PC-9 (cell line): ENCODE results near the gene GRID2. TPM values are rescaled to one million over a fixed set of nuclear protein-coding genes. Genes with fewer than 3 reads are reported as not detected.
A peak's percentile ranks its signal among the peaks of the same experiment; 100 is the strongest.

Experiments used
- BruUV-seq: library from RNA; stranded (reverse); fragments of 400-500 nt; replicated peaks from 2 replicates; lab custom pipeline; 2021; lab: Mats Ljungman, UMichigan
- CTCF ChIA-PET: fragments of 300-600 bp; sonication (Branson Sonifier 250); formaldehyde crosslinking; loops from one replicate; lab custom pipeline; 2022; ENCODE audit warnings: antibody characterized with exemption; lab: Charles Lee
- POLR2A ChIA-PET: fragments of 300-600 bp; sonication (Branson Sonifier 250); formaldehyde crosslinking; loops from one replicate; lab custom pipeline; 2022; ENCODE audit warnings: antibody characterized with exemption; ENCODE audit not compliant: unreplicated experiment; lab: Charles Lee
- DNase-seq, 2 experiments: peaks; one replicate each; pipeline versions ENCODE4 v3.0.0 to v3.0.0-alpha.2; 2015 to 2022; ENCODE audit warnings: mixed read lengths in 1 of 2
- H2AFZ ChIP-seq: fragments of 200-600 bp; sonication (generic); 2 replicates; pipeline ENCODE4 v1.8.1; 2017; ENCODE audit warnings: antibody characterized with exemption
- H3F3A ChIP-seq: fragments of 200-600 bp; sonication (generic); 2 replicates; pipeline ENCODE4 v1.8.1; 2017; ENCODE audit warnings: antibody characterized with exemption, mild to moderate bottlenecking, low read depth; ENCODE audit not compliant: insufficient read depth
- H3K27ac ChIP-seq: fragments of 200-600 bp; sonication (generic); 2 replicates; pipeline ENCODE4 v1.6.1; 2016; ENCODE audit warnings: mixed run types
- H3K27me3 ChIP-seq: fragments of 200-600 bp; sonication (generic); 2 replicates; pipeline ENCODE4 v1.6.1; 2016; ENCODE audit warnings: low read depth, mixed run types; ENCODE audit not compliant: insufficient read depth
- H3K36me3 ChIP-seq: fragments of 200-600 bp; sonication (generic); 2 replicates; pipeline ENCODE4 v1.6.1; 2016; ENCODE audit warnings: low read depth, mixed run types
- H3K4me1 ChIP-seq: fragments of 200-600 bp; sonication (generic); replicated peaks from 2 replicates; pipeline ENCODE4 v1.6.1; 2016; ENCODE audit warnings: mixed run types; ENCODE audit not compliant: insufficient read depth
- H3K4me2 ChIP-seq: fragments of 200-600 bp; sonication (generic); 2 replicates; pipeline ENCODE4 v1.6.1; 2017; ENCODE audit warnings: mixed run types
- H3K4me3 ChIP-seq: fragments of 200-600 bp; sonication (generic); 2 replicates; pipeline ENCODE4 v1.6.1; 2016; ENCODE audit warnings: mixed run types
- H3K79me2 ChIP-seq: fragments of 200-600 bp; sonication (generic); 2 replicates; pipeline ENCODE4 v1.6.1; 2017; ENCODE audit warnings: low read depth, mixed run types
- H3K9me2 ChIP-seq: fragments of 200-600 bp; sonication (generic); 2 replicates; pipeline ENCODE4 v1.8.1; 2017; ENCODE audit warnings: mild to moderate bottlenecking; ENCODE audit not compliant: insufficient read depth
- H3K9me3 ChIP-seq: fragments of 200-600 bp; sonication (generic); 2 replicates; pipeline ENCODE4 v1.8.1; 2016; ENCODE audit warnings: low read depth; ENCODE audit not compliant: insufficient read depth
- H4K20me1 ChIP-seq: fragments of 200-600 bp; sonication (generic); 2 replicates; pipeline ENCODE4 v1.8.1; 2017; ENCODE audit not compliant: insufficient read depth
- CTCF ChIP-seq: fragments of 200-600 bp; sonication (generic); conservative IDR thresholded peaks from 2 replicates; pipeline ENCODE4 v1.6.1; 2017; ENCODE audit warnings: mixed run types, antibody characterized with exemption, mild to moderate bottlenecking, moderate library complexity
- EZH2 ChIP-seq: fragments of 200-600 bp; sonication (generic); IDR thresholded peaks from 2 replicates; pipeline ENCODE4 v1.8.0; 2017; ENCODE audit warnings: antibody characterized with exemption, low read depth
- intact Hi-C: fragments of 100-400 bp; cut with micrococcal nuclease; formaldehyde crosslinking; loops from one replicate; pipeline ENCODE4 v1.10.0; 2022; ENCODE audit not compliant: unreplicated experiment
- total RNA-seq: library from RNA; stranded (reverse); gene quantifications from 2 replicates; pipeline ENCODE4 v1.2.3, GENCODE V29; 2021

Gene GRID2
- total RNA-seq, 1 experiment from 2014 or later = not detected

GRCh38 chr4:93152491-93152890 lies 848.7 kb downstream of the GRID2 start:
- H2AFZ ChIP-seq = no peak overlapping the region
- intact Hi-C loops = no loop called here
- BruUV-seq = no TSS peak
- no peak overlapping the region for H3K4me2 ChIP-seq
- H3K4me3 ChIP-seq = no peak overlapping the region
- H3K27me3 ChIP-seq = no peaks in the 10 kb centered on the region
- no peak overlapping the region for H3K27ac ChIP-seq
- no peaks in the 10 kb centered on the region for H3K9me2 ChIP-seq
- H3K79me2 ChIP-seq = no peaks in the 10 kb centered on the region
- CTCF ChIA-PET = no interaction called here
- no peak for TF ChIP-seq EZH2
- no peak for TF ChIP-seq CTCF
- H3K36me3 ChIP-seq = no peaks in the 10 kb centered on the region
- no peak for DNase-seq
- no peaks in the 10 kb centered on the region for H3K9me3 ChIP-seq
- H4K20me1 ChIP-seq = no peaks in the 10 kb centered on the region
- POLR2A ChIA-PET = no interaction called here
- no peaks in the 10 kb centered on the region for H3K4me1 ChIP-seq
- H3F3A ChIP-seq = no peaks in the 10 kb centered on the region

GRCh38 chr4:93157986-93158385 lies 854.2 kb downstream of the GRID2 start:
- Histone ChIP-seq H3K36me3 (no peaks in the 10 kb centered on the region), H3K27ac (no peak overlapping the region), H3K4me3 (no peak overlapping the region), H3F3A (no peaks in the 10 kb centered on the region), H3K4me2 (no peak overlapping the region), H3K9me3 (no peaks in the 10 kb centered on the region), H3K9me2 (no peaks in the 10 kb centered on the region), H3K27me3 (no peaks in the 10 kb centered on the region), H4K20me1 (no peaks in the 10 kb centered on the region), H2AFZ (no peak overlapping the region), H3K4me1 (no peaks in the 10 kb centered on the region), H3K79me2 (no peaks in the 10 kb centered on the region)
- CTCF ChIA-PET = no interaction called here
- DNase-seq = no peak
- intact Hi-C loops = no loop called here
- no TSS peak for BruUV-seq
- 0 out of 2 replicates have a peak, but pooled peaks have one; percentile 12 for TF ChIP-seq CTCF
- TF ChIP-seq EZH2 = no peak
- POLR2A ChIA-PET = no interaction called here

GRCh38 chr4:93168053-93168452 lies 864.3 kb downstream of the GRID2 start:
- Histone ChIP-seq H3F3A (no peaks in the 10 kb centered on the region), H3K4me3 (no peak overlapping the region), H3K36me3 (no peaks in the 10 kb centered on the region), H3K79me2 (no peaks in the 10 kb centered on the region), H4K20me1 (no peaks in the 10 kb centered on the region), H2AFZ (no peak overlapping the region), H3K4me1 (no peaks in the 10 kb centered on the region), H3K4me2 (no peak overlapping the region), H3K9me3 (no peaks in the 10 kb centered on the region), H3K27me3 (no peaks in the 10 kb centered on the region), H3K27ac (no peak overlapping the region), H3K9me2 (no peaks in the 10 kb centered on the region)
- TF ChIP-seq CTCF (no peak), EZH2 (no peak)
- CTCF ChIA-PET = no interaction called here
- no TSS peak for BruUV-seq
- no peak for DNase-seq
- POLR2A ChIA-PET = no interaction called here
- intact Hi-C loops = no loop called here
